ENCODE data around the gene KRT7. TPM values are rescaled to one million over a fixed set of nuclear protein-coding genes. Genes with fewer than 3 reads are reported as not detected.

KRT7 gene
- total RNA-seq, 4 donors from 2014 or later = 2.5 to 248 (median 111) TPM

DNA sequence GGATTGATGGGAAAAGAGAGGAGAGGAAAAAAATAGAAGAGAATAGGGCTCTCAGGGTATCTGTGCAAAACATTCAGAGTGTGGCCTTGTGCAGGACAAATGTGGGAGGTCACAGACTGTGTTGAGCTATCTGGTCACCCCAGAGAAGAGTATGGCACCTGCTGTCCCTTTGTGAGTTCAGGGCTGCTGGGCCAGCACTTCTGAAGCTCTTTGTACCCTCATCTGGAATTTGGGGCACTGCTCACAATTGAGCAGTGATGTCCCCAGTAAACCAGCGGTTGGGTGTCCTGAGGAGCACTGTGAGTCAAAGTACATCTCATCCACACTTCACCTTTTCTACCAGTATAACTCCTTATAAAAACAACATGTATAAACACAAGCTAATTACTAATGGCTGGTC lies 60.9 kb downstream of the KRT7 start:
- TF ChIP-seq CTCF (IDR thresholded peaks at IDR 0.05) = no peak

GRCh38 chr12:52294803-52295202 lies 61.8 kb downstream of the KRT7 start:
- no peak for TF ChIP-seq CTCF (IDR thresholded peaks at IDR 0.05)
- ATAC-seq (ENCODE audit: low FRiP score) (no peak), DNase-seq (ENCODE audit: low spot score) (no peak)

More for the DNA sequence above, 60.9 kb downstream of the KRT7 start:
- DNase-seq (ENCODE audit: low spot score) (no peak), ATAC-seq (ENCODE audit: low FRiP score) (no peak)

GRCh38 chr12:52295663-52296062 lies 62.6 kb downstream of the KRT7 start:
- TF ChIP-seq CTCF (IDR thresholded peaks at IDR 0.05) = no peak
- DNase-seq (ENCODE audit: low spot score) (no peak), ATAC-seq (ENCODE audit: low FRiP score) (no peak)

DNA sequence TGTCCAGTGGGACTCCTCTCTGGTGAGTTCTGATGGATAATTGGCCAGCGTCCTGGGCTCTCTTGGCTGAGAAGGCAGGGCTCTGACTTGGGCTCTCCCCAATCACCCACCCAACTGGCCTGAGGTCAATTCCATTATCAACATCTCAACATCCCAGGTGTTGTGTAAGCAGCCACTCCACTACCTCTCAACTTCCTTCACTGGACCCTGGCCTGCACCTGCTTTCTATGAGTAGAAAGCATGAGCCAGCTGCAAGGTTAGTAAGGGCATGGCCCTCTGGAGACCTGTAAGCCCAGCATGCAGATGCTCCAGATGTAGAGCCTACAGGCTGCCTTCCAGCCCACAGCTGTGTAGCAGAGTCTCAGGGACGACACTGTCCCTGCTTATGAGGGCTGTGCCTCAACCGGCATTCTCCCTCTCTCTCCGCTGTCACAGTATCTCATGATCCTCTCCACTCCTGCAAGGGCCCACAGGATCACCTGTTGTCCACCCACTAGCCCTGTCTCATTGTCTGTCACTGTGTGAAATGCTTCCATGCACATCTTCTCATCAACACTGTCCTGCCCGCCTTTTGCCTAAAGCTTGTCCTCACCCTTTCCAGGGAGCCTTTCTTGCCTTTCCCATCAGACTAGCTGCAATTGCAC lies 63.7 kb downstream of the KRT7 start:
- no peak for ATAC-seq (ENCODE audit: low FRiP score)

More for the DNA sequence above, 63.7 kb downstream of the KRT7 start:
- DNase-seq (ENCODE audit: low spot score) = no peak
- no peak for TF ChIP-seq CTCF (IDR thresholded peaks at IDR 0.05)

Other genes starting within 250 kb of the KRT7 start
- 10 to 100 TPM; 19.0 to 67.9 (median 29.5) TPM for gene TAMALIN, start 226.3 kb upstream of the KRT7 start, total RNA-seq
- gene NR4A1, start 181.8 kb upstream of the KRT7 start, total RNA-seq = 1,000 to 10,000 TPM in 1 of 4 donors, 100 to 1,000 TPM in 2, 10 to 100 TPM in 1; 74.9 to 1,106 (median 350) TPM
- gene ATG101, start 163.3 kb upstream of the KRT7 start, total RNA-seq = 10 to 100 TPM; 33.6 to 65.5 (median 52.6) TPM
- 1 to 10 TPM in 3 of 4 donors, not detected in 1; 1.1 to 1.9 (median 1.1) TPM for gene SMIM41, start 153.5 kb upstream of the KRT7 start, total RNA-seq
- 1 to 10 TPM in 1 of 4 donors, under 1 TPM in 2, not detected in 1; 0.37 to 5.5 (median 0.75) TPM for gene KRT80, start 41.2 kb upstream of the KRT7 start, total RNA-seq
- gene KRT86, start 41.4 kb downstream of the KRT7 start, total RNA-seq = under 1 TPM in 1 of 4 donors, not detected in 3; 0.37 TPM
- gene KRT81, start 58.3 kb downstream of the KRT7 start, total RNA-seq = not detected
- not detected for gene KRT83, start 88.2 kb downstream of the KRT7 start, total RNA-seq
- gene KRT85, start 134.2 kb downstream of the KRT7 start, total RNA-seq = not detected
- gene KRT84, start 152.4 kb downstream of the KRT7 start, total RNA-seq = not detected
- not detected for gene KRT82, start 173.1 kb downstream of the KRT7 start, total RNA-seq
- gene KRT75, start 201.1 kb downstream of the KRT7 start, total RNA-seq = not detected
- under 1 TPM in 2 of 4 donors, not detected in 2; 0.24 to 0.46 TPM for gene KRT6B, start 218.9 kb downstream of the KRT7 start, total RNA-seq
- not detected for gene KRT6C, start 240.6 kb downstream of the KRT7 start, total RNA-seq

All from omental fat pad (tissue), 4 donors.